PC-9 (cell line): ENCODE data around the gene MPC2. TPM values are rescaled to one million over a fixed set of nuclear protein-coding genes. Genes with fewer than 3 reads are reported as not detected.
A peak's percentile ranks its signal among the peaks of the same experiment; 100 is the strongest.

Experiments
- BruUV-seq: library from RNA; stranded (reverse); fragments of 400-500 nt; replicated peaks from 2 replicates; lab custom pipeline; 2021; lab: Mats Ljungman, UMichigan
- CTCF ChIA-PET: fragments of 300-600 bp; sonication (Branson Sonifier 250); formaldehyde crosslinking; loops from one replicate; lab custom pipeline; 2022; ENCODE audit warnings: antibody characterized with exemption; lab: Charles Lee
- POLR2A ChIA-PET: fragments of 300-600 bp; sonication (Branson Sonifier 250); formaldehyde crosslinking; loops from one replicate; lab custom pipeline; 2022; ENCODE audit warnings: antibody characterized with exemption; ENCODE audit not compliant: unreplicated experiment; lab: Charles Lee
- DNase-seq, 2 experiments: peaks; one replicate each; pipeline versions ENCODE4 v3.0.0 to v3.0.0-alpha.2; 2015 to 2022; ENCODE audit warnings: mixed read lengths in 1 of 2
- H2AFZ ChIP-seq: fragments of 200-600 bp; sonication (generic); 2 replicates; pipeline ENCODE4 v1.8.1; 2017; ENCODE audit warnings: antibody characterized with exemption
- H3F3A ChIP-seq: fragments of 200-600 bp; sonication (generic); 2 replicates; pipeline ENCODE4 v1.8.1; 2017; ENCODE audit warnings: antibody characterized with exemption, mild to moderate bottlenecking, low read depth; ENCODE audit not compliant: insufficient read depth
- H3K27ac ChIP-seq: fragments of 200-600 bp; sonication (generic); 2 replicates; pipeline ENCODE4 v1.6.1; 2016; ENCODE audit warnings: mixed run types
- H3K27me3 ChIP-seq: fragments of 200-600 bp; sonication (generic); 2 replicates; pipeline ENCODE4 v1.6.1; 2016; ENCODE audit warnings: low read depth, mixed run types; ENCODE audit not compliant: insufficient read depth
- H3K36me3 ChIP-seq: fragments of 200-600 bp; sonication (generic); 2 replicates; pipeline ENCODE4 v1.6.1; 2016; ENCODE audit warnings: low read depth, mixed run types
- H3K4me1 ChIP-seq: fragments of 200-600 bp; sonication (generic); replicated peaks from 2 replicates; pipeline ENCODE4 v1.6.1; 2016; ENCODE audit warnings: mixed run types; ENCODE audit not compliant: insufficient read depth
- H3K4me2 ChIP-seq: fragments of 200-600 bp; sonication (generic); 2 replicates; pipeline ENCODE4 v1.6.1; 2017; ENCODE audit warnings: mixed run types
- H3K4me3 ChIP-seq: fragments of 200-600 bp; sonication (generic); 2 replicates; pipeline ENCODE4 v1.6.1; 2016; ENCODE audit warnings: mixed run types
- H3K79me2 ChIP-seq: fragments of 200-600 bp; sonication (generic); 2 replicates; pipeline ENCODE4 v1.6.1; 2017; ENCODE audit warnings: low read depth, mixed run types
- H3K9me2 ChIP-seq: fragments of 200-600 bp; sonication (generic); 2 replicates; pipeline ENCODE4 v1.8.1; 2017; ENCODE audit warnings: mild to moderate bottlenecking; ENCODE audit not compliant: insufficient read depth
- H3K9me3 ChIP-seq: fragments of 200-600 bp; sonication (generic); 2 replicates; pipeline ENCODE4 v1.8.1; 2016; ENCODE audit warnings: low read depth; ENCODE audit not compliant: insufficient read depth
- H4K20me1 ChIP-seq: fragments of 200-600 bp; sonication (generic); 2 replicates; pipeline ENCODE4 v1.8.1; 2017; ENCODE audit not compliant: insufficient read depth
- CTCF ChIP-seq: fragments of 200-600 bp; sonication (generic); conservative IDR thresholded peaks from 2 replicates; pipeline ENCODE4 v1.6.1; 2017; ENCODE audit warnings: mixed run types, antibody characterized with exemption, mild to moderate bottlenecking, moderate library complexity
- EZH2 ChIP-seq: fragments of 200-600 bp; sonication (generic); IDR thresholded peaks from 2 replicates; pipeline ENCODE4 v1.8.0; 2017; ENCODE audit warnings: antibody characterized with exemption, low read depth
- intact Hi-C: fragments of 100-400 bp; cut with micrococcal nuclease; formaldehyde crosslinking; loops from one replicate; pipeline ENCODE4 v1.10.0; 2022; ENCODE audit not compliant: unreplicated experiment
- total RNA-seq: library from RNA; stranded (reverse); gene quantifications from 2 replicates; pipeline ENCODE4 v1.2.3, GENCODE V29; 2021

Gene MPC2
- total RNA-seq, 1 experiment from 2014 or later: 78.7 TPM

GRCh38 chr1:167924102-167924501, 12.8 kb downstream of the MPC2 start:
- ChIA-PET POLR2A (no interaction called here), CTCF (no interaction called here)

GRCh38 chr1:167923324-167924056, 13.4 kb downstream of the MPC2 start:
- intact Hi-C loops: no loop called here
- POLR2A ChIA-PET: no interaction called here
- TF ChIP-seq EZH2: no peak
- TF ChIP-seq CTCF: no peak
- Histone ChIP-seq H3K4me1 (peaks cover 35% of the 10 kb centered on the region), H3K9me3 (no peaks in the 10 kb centered on the region), H4K20me1 (no peaks in the 10 kb centered on the region), H3K4me2 (peak overlapping the region; percentile 27), H2AFZ (no peak overlapping the region), H3K36me3 (peaks cover 3% of the 10 kb centered on the region; the same call in 1 of the 2 replicates), H3K9me2 (no peaks in the 10 kb centered on the region), H3K27ac (peak overlapping the region; percentile 69), H3K4me3 (no peak overlapping the region), H3F3A (peaks cover 26% of the 10 kb centered on the region), H3K79me2 (peaks cover 11% of the 10 kb centered on the region; the same call in 1 of the 2 replicates), H3K27me3 (no peaks in the 10 kb centered on the region)
- DNase-seq: no peak
- no TSS peak for BruUV-seq
- CTCF ChIA-PET: no interaction called here

More at GRCh38 chr1:167924102-167924501, 12.8 kb downstream of the MPC2 start:
- Histone ChIP-seq H3K4me1 (peaks cover 35% of the 10 kb centered on the region), H3K79me2 (peaks cover 17% of the 10 kb centered on the region; the same call in 1 of the 2 replicates), H3K4me2 (no peak overlapping the region), H4K20me1 (no peaks in the 10 kb centered on the region), H3K4me3 (no peak overlapping the region), H3K9me2 (no peaks in the 10 kb centered on the region), H3K9me3 (no peaks in the 10 kb centered on the region), H3K36me3 (peaks cover 3% of the 10 kb centered on the region; the same call in 1 of the 2 replicates), H3K27me3 (no peaks in the 10 kb centered on the region), H2AFZ (no peak overlapping the region), H3F3A (peaks cover 26% of the 10 kb centered on the region), H3K27ac (no peak overlapping the region; the same call in 1 of the 2 replicates)
- BruUV-seq: no TSS peak
- no peak for TF ChIP-seq CTCF
- no peak for TF ChIP-seq EZH2
- intact Hi-C loops: no loop called here
- no peak for DNase-seq

GRCh38 chr1:167922611-167923074, 14.2 kb downstream of the MPC2 start:
- H3K27ac ChIP-seq: peak overlapping the region; percentile 69
- CTCF ChIA-PET: interaction anchor here (0.6 kb wide), 1 partner anchor 15 kb away, joined by 4 read pairs; no protein-coding TSS in a partner anchor
- TF ChIP-seq CTCF (no peak), EZH2 (no peak)
- no peak overlapping the region; the same call in 1 of the 2 replicates for H3K4me3 ChIP-seq
- BruUV-seq: no TSS peak
- intact Hi-C loops: no loop called here
- H3K36me3 ChIP-seq: peaks cover 3% of the 10 kb centered on the region; the same call in 1 of the 2 replicates
- peak in 1 of 2 experiments; percentile 71 for DNase-seq
- peaks cover 11% of the 10 kb centered on the region; the same call in 1 of the 2 replicates for H3K79me2 ChIP-seq
- H3K27me3 ChIP-seq: no peaks in the 10 kb centered on the region
- no peaks in the 10 kb centered on the region for H3K9me2 ChIP-seq
- no peaks in the 10 kb centered on the region for H4K20me1 ChIP-seq
- no peaks in the 10 kb centered on the region for H3K9me3 ChIP-seq
- peaks cover 35% of the 10 kb centered on the region for H3K4me1 ChIP-seq
- POLR2A ChIA-PET: no interaction called here
- peak overlapping the region; percentile 27 for H3K4me2 ChIP-seq
- H3F3A ChIP-seq: peaks cover 26% of the 10 kb centered on the region
- H2AFZ ChIP-seq: no peak overlapping the region
